ENCODE measurements around the gene POLR1H.

POLR1H gene

DNA sequence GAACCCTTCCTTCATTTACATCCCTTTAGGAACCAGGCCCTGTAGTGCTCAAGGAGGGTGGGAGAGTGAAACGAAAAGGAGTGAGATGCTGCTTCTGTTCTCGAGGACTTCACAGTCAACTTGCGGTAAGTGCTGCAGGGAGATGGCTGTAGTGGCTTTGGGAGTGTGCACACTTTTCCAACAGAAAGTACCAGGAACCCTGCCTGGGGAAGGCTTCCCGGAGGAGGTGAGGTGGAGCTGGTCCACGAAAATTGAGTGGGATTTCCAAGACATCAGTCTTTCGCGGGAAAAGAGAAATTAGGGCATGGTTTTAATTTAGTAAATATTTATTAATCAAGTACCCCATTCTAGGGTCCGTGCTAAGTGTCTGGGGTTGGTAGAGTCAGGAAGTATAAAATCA lies 39.1 kb downstream of the POLR1H start:
- no peak overlapping the region for H3K27ac ChIP-seq
- DNase-seq (ENCODE audit: low spot score) = no peak
- ChIA-PET CTCF (interaction anchor here (0.6 to 1.1 kb wide), 2 partner anchors 24 to 70 kb away, joined by 3 to 4 read pairs; no protein-coding TSS in a partner anchor), POLR2A (ENCODE audit: low non-redundant PET) (no interaction called here)
- TF ChIP-seq, protein P1, sequence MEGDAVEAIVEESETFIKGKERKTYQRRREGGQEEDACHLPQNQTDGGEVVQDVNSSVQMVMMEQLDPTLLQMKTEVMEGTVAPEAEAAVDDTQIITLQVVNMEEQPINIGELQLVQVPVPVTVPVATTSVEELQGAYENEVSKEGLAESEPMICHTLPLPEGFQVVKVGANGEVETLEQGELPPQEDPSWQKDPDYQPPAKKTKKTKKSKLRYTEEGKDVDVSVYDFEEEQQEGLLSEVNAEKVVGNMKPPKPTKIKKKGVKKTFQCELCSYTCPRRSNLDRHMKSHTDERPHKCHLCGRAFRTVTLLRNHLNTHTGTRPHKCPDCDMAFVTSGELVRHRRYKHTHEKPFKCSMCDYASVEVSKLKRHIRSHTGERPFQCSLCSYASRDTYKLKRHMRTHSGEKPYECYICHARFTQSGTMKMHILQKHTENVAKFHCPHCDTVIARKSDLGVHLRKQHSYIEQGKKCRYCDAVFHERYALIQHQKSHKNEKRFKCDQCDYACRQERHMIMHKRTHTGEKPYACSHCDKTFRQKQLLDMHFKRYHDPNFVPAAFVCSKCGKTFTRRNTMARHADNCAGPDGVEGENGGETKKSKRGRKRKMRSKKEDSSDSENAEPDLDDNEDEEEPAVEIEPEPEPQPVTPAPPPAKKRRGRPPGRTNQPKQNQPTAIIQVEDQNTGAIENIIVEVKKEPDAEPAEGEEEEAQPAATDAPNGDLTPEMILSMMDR (conservative IDR thresholded peaks at IDR 0.05; ENCODE audit: low read depth) = no peak

DNA sequence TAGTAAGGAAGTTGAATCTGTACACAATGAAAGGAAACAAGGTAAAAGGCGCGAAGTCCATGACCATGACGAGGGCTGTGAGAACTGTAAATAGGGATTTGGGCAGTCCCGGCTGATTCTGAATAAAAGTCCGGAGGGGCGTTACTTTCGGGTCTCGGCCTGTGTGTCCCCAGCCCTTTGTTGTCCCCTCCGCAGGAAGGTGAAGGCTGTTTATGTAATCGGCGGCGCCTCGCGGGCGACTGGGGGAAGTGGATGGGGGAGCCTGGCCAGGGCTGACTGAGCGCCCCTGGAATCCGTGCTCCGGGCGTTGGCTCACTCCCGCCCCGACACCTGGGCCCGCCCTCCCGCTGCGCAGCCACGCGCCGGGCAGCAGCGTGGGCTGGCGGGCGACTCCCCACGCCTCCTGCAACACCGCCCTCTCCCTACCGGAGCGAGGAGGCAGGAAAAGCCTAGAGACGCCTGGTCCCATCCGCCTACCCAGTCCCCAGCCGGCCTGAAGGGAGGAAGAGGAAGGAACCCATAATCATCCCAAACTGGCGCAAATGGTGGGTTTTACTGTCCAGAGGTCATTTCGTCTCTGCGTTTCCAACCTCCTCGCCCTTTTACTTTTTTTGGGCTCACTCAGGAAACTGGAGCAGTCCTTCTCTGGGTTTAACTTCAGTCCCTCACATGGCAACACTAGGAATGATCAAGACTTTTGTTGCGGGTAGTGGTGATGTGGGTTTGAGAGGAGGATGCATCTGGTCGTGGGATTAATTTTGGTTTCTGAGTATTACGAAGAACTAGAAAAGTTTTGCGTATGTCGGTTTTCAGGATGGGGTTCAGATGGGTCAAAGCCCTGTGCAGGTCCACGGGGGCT lies 39.7 kb downstream of the POLR1H start:
- ChIA-PET CTCF (interaction anchor here (0.5 to 1.6 kb wide), 3 partner anchors 30 to 112 kb away, joined by 4 to 8 read pairs (median 6); partner anchors contain the start of gene TRIM26), POLR2A (ENCODE audit: low non-redundant PET) (interaction anchor here (1.2 to 1.4 kb wide), 3 partner anchors 26 to 40 kb away, joined by 3 to 9 read pairs (median 5); partner anchors contain the start of genes POLR1H and PPP1R11)
- TF ChIP-seq, protein P1 (conservative IDR thresholded peaks at IDR 0.05; ENCODE audit: low read depth) = no peak
- peak; percentile 74 for DNase-seq (ENCODE audit: low spot score)
- H3K27ac ChIP-seq = peak overlapping the region; percentile 73

DNA sequence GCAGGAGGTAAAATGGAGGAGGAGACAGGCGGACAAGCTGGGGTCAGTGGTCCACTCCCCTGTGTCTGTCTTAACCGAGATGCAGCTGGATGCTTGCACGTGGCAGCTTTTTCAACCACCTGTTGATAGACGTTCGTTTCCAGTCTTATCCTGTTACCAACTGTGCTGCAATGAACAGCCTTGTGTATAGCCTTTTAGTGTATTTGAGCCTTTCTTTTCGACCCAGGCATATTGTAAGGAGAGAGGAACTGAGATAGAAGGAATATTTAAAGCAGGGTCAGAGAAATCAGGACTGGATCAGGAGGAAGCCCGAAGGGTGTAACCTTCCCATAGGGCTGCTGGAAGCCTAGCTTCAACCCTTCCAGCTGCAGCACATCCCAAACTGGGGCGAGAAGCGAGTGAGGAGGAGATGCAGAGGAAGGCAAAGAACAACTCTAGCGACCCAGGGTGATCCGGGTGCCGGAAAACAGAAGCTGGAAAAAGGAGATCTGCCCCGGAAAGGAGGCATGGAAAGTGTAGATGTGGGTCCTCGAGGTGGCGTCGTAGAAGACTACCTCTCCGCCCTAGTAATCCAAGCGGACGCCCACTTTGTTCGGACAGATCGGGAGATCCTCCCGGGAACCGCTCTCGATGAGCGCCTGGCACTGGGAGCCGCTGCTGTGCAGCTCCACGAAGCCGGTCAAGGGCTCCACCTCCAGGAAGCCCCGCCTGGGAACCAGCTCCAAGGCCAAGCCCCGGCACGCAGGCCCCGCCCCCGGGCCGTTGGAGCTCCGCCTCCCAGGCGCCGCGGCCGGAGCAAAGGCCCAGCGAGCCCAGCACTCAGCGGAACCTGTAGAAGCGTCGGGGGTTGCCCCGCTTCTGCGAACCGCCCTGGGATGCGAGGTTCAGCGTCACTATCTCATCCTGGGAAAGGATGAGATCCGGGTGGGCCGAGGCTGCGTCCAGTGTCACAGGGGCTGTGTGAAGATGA lies 40.7 kb downstream of the POLR1H start:
- CTCF ChIA-PET = interaction anchor here (0.5 to 1.6 kb wide), 4 partner anchors 30 to 254 kb away, joined by 4 to 8 read pairs (median 6); partner anchors contain the start of gene TRIM26
- DNase-seq (ENCODE audit: low spot score) = peak; percentile 93
- POLR2A ChIA-PET (ENCODE audit: low non-redundant PET) = interaction anchor here (0.7 to 1.4 kb wide), 4 partner anchors 27 to 41 kb away, joined by 3 to 9 read pairs (median 4); partner anchors contain the start of genes POLR1H and PPP1R11
- peak overlapping the region; percentile 73 for H3K27ac ChIP-seq
- TF ChIP-seq, protein P1 (conservative IDR thresholded peaks at IDR 0.05; ENCODE audit: low read depth) = no peak

- H3K27ac ChIP-seq = peak overlapping the region; percentile 73
- POLR2A ChIA-PET (ENCODE audit: low non-redundant PET) = interaction anchor here (0.7 to 1.4 kb wide), 2 partner anchors 29 to 42 kb away, joined by 4 to 9 read pairs; partner anchors contain the start of gene POLR1H
- TF ChIP-seq, protein P1 (conservative IDR thresholded peaks at IDR 0.05; ENCODE audit: low read depth) = no peak
- DNase-seq (ENCODE audit: low spot score) = peak; percentile 17
- CTCF ChIA-PET = interaction anchor here (0.6 to 5.0 kb wide), 16 partner anchors 10 to 472 kb away, joined by 3 to 32 read pairs (median 4); partner anchors contain the start of gene TRIM31
Observed at GRCh38 chr6:30102414-30102969, 41.4 kb downstream of the POLR1H start.

DNA sequence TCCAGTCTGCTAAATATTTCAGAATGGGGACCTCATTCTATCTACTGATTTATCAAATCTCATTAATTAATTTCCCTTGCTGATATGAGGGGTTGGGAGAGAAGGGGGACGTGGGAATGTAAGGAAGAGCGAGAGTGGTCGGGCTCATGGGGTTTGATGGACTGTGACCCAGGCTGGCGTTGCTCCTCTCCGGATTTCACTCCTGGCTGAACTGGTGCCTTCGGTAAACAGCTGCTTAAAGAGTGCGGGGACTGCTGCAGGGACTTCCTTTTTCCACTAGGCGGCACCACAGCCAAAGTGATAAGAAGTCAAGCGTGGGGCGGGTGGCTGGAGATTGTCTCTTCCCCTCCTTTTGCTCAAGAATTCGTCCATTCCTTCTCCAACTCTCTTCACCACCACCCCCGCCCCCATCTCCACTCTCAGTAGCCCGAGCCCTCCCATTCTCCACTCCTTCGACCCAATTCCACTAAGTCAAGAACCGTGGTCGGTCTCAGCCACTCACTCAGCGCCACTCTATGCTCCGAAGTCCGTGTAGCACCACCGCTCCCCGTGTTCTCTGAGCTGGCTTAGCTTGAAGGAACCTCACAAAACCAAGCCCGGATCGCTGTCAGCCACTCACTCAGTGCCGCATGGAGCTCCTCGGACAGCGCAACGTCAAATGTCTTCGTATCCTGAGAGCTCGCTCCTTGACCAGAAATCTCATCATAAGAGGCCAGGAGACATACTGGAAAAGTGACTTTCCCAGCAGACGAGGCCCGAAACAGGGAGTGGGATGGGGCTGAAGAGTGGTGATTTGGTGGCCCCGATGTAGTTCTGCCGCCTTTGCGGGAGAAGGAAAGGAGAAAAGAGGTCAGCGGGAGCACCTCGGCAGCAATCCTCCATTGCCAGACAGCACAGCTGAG lies 42.2 kb downstream of the POLR1H start:
- TF ChIP-seq, protein P1 (conservative IDR thresholded peaks at IDR 0.05; ENCODE audit: low read depth) = peak; percentile 90
- ChIA-PET CTCF (interaction anchor here (0.5 to 5.0 kb wide), 23 partner anchors 9 to 1107 kb away, joined by 3 to 32 read pairs (median 5); partner anchors contain the start of gene TRIM31), POLR2A (ENCODE audit: low non-redundant PET) (no interaction called here)
- peak; percentile 84 for DNase-seq (ENCODE audit: low spot score)
- peak overlapping the region; percentile 38 for H3K27ac ChIP-seq

All from RWPE1 (cell line).